Activated T-cell treated with anti-CD3 and anti-CD28 coated beads, Interleukin-2, amount 50 U/mL, for 1 hour (primary cell): ENCODE results near the gene EXOSC5.
"Not testable (repeated sequence)": the region's sequence is repeated elsewhere in the genome, so short reads cannot be mapped to it uniquely, and the experiment has no call there.

Experiments
- DNase-seq: peaks from one replicate; pipeline ENCODE4 v3.0.0-alpha.2; 2020

The EXOSC5 gene

DNA sequence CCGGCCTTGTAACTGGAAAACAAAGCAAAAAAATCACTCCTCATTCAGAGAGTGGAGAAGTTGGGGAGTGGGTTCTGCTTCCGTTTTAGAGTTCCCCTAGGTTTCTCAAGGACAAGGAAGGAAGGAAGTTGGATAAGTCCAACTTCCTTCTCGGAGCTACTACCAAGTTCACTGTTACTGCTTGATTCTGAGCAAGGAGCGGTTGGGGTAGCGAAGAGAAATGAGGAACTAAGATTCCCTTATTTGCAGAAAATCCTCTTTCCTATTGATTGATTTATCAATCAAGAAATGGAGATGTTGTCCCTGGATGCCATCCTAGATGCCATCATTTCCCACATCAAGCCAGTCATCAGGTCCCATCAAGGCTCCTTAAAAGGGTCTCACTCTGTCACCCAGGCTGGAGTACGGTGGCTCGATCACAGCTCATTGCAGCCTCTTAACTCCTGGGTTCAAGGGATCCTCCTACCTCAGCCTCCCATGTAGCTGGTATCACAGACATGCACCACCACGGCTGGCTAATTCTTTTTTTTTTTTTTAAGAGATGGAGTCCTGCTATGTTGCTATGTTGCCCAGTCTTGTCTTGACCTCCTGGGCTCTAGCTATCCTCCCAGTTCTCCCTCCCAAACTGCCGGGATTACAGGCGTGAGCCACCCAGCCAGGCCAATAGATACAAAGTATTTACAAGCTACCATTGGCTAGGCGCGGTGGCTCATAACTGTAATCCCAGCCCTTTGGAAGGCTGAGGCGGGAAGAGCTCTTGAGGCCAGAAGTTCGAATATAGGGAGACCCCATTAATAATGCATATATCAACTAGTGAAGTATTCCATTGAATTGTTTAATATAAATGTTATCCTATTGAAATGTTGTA, 32.4 kb downstream of the EXOSC5 start:
- no peak for DNase-seq

DNA sequence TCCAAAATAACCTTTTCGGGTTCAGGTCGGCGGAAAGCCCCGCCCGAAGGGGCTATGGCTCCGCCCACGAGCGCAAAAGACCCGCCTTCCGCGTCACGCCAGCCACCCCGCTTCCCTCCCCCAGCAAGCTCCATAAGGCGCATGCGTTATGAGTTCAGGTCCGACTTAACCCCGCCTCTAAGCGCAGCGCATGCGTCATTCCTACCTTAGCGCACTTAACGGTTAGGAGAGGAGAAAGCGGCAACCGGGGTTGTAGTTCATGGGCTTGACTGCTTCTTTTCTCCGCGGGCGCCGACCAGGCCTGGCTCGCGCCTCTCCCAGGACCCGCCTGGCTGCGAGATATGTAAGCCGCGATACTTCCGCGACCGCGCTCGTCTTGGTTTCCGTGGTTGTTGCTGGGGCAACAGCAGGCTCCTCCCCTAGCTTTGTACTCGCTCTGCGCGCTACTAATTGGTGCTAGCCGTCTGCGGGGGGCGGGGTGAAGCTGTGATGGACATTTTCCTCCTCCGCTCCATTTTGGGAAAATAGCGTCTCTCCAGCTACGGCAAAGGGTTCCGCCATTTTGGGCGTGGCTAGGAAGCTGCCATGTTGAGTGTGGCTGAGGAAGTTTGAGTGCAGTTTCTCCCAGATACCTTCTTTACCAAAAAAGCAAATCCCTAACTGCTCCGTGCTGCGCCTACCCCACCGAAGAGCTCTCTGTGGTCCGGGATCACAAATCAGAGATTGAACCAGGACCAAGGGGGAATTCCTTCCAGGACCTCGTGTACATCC, 33.2 kb downstream of the EXOSC5 start, which contains the start of gene B9D2:
Gene B9D2, minus strand, starts transcription at position 397 of the 771 bp plus-strand sequence. CDS start 630 bp downstream, outside the sequence.
- peak; percentile 97 for DNase-seq

DNA sequence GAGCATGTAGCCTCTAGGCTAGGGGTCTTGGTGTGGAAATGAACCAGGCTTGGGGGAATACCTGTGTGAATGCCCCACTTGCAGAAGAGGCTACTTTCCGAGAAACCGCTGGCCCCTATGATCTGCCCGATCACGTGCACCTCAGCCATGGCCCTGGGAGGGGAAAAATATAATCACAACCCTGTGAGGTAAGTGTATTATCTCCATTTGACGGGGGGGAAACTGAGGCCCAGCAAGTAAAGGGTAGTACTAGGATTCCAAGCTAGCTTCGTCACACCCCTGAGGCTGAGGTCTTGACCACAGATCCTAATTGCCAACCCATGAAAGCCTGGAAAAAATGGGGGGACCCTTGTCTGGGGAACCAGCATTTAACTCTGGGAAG, 33.8 kb downstream of the EXOSC5 start:
- no peak for DNase-seq

DNA sequence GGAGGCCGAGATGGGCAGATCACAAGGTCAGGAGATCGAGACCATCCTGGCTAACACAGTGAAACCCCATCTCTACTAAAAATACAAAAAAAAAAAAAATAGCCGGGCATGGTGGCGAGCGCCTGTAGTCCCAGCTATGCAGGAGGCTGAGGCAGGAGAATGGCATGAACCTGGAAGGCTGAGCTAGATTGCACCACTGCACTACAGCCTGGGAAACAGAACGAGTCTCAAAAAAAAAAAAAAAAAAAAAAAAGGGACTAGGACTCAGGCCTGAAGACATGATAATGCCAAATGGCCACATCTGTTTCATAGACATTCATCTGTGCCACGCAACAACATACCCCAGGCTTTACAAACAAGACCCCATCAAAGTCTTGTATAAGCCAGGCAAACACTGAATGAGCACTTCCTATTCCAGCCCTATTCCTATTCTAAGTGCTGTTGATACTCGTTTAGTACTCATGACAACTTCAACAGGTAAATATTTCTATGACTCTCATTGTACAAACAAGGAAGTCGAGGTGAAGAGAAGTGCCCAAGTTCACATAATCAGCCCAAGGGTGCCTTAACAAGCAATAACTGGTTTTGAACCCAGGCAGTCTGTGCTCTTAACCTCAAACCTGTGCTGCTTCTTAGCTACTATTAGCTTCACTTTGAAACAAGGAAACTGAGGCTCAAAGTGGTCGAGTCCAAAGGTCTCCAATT, 34.9 kb downstream of the EXOSC5 start:
- no peak for DNase-seq

DNA sequence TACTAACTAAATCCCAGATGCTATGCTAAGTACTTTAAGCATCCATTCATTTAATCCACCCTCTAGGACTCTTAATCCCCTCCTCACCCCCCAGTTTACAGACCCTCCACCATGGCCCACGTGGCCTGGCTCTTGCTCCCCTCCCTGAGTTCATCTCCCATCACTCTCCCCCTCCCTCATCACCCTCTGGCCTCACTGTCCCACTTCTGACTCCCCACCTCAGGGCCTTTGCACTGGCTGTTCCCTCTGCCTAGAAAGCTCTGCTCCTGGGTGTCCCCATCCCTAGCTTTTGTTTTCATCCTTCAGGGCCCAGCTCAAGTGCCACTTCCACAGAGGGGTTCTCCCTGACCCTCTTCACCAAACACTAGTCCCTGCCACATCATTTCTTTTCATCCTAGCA, 37.4 kb downstream of the EXOSC5 start:
- no peak for DNase-seq

DNA sequence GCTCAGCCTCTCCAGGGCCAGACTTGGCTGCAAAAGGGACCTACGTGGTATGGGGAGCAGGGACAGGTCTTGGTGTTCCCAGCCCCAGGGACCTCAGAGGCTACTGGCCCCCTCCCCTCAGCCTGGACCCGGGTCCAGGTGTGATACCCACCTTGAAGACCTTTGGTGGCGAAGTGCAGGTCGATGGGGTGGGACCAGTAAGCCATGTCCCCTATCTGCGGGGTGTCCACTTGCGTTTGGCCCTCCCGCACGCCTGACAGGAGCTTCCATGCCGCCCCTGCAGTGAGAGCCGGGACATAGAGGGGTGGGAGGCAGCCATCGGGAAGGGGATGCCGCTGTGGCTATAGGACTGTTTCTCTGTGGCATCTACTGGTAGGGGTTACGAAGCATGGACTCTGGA, 39.4 kb downstream of the EXOSC5 start:
- no peak for DNase-seq

DNA sequence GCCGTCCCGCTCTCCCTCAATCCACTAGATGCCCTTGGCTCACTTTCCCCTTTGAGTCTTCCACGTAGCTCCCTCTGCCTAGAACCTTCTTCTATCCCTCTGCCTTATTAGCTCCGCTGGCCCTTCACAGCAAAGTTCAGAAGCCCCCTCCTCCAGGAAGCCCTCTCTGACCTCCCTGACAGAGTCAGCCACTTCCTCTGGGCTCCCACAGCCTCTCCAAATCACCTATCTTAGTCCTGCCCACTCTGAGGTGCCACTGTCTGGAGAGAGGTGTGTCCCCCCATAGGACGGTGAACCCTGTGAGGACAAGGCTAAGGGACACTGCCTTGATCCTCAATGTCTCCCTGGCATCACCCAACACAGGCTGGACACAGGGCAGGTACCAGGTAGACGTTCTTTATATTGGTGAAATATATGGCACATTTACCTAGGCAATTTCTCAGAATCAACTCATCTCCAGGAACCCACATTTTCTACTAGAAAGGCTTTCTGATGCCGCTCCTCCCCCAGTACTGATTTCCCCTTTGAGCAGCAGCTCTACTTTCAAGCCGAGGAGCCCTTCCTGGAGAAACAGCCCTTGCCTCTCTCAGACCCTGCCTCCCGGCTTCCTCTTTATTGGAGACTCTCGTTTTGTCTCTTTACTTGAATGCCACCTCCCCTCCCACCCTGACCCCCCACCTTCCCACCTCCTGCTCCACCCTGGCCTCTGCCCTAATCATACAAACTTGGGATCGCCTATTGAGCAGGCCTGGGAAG, 40.0 kb downstream of the EXOSC5 start:
- DNase-seq, result no peak

DNA sequence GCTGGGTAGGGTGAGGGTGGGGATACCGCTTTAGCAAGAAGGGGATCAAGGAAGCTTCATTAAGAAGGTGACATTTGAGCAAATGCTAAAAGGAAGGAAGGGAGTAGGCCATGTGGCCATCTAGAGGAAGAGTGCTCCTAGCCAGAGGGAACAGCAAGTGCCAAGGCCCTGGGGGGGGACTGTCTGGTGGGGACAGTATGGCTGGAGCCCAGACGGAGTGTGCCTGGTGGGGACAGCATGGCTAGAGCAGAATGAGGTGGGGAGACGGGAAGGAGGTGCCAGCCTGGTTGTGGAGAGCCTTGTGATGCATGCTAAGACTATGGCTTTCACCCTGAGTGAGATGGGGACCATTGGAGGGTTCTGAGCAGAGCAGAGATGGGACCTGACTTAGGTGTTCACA, 41.4 kb downstream of the EXOSC5 start:
- no peak for DNase-seq

DNA sequence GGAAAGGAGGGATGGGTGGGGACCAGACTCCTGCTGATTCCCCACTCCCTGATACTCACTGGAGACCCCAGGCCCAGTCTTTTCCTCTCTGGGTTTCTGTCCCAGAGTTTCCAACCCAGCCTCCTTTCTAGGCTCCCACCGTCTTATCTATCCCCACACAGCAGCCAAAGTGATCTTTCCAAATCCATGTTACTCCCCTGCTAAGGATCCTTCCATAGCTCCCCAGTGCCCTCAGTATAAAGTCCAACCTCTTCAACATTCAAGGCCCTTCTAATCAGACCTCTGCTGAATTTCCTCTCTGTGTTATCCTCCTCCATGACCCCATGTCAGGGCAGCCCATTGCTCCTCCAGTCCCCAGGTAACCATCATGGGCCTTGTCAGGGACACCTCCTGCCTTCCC, 42.1 kb downstream of the EXOSC5 start:
- DNase-seq, result no peak

DNA sequence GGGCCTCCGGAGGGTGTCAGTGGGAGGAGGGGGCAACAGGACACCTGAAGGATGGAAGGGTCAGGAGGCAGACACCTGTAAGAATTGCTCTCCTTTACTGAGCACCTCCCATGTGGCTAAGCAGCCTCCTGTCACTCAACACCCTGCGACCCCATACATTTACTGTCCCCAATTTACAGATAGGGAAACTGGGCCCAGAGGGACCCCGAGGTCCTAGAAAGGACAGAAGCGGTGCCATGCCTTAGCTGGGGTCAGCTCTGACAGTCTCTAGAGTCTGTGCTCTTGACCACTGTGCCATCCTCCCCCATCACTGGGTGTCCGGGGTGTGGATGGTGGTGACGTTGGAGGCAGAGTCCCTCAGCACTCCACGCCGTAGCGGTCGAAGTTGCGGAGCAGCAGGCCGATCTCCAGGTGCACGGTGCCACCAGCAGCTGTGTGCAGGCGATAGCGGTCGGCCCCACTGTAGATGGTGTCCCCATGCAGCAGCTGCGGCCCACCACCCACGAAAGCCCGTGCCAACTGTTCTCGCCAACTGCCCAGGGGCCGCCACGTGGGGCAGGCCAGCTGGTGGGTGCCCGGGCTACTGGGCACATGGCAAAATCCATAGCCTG, 42.7 kb downstream of the EXOSC5 start:
- no peak for DNase-seq

DNA sequence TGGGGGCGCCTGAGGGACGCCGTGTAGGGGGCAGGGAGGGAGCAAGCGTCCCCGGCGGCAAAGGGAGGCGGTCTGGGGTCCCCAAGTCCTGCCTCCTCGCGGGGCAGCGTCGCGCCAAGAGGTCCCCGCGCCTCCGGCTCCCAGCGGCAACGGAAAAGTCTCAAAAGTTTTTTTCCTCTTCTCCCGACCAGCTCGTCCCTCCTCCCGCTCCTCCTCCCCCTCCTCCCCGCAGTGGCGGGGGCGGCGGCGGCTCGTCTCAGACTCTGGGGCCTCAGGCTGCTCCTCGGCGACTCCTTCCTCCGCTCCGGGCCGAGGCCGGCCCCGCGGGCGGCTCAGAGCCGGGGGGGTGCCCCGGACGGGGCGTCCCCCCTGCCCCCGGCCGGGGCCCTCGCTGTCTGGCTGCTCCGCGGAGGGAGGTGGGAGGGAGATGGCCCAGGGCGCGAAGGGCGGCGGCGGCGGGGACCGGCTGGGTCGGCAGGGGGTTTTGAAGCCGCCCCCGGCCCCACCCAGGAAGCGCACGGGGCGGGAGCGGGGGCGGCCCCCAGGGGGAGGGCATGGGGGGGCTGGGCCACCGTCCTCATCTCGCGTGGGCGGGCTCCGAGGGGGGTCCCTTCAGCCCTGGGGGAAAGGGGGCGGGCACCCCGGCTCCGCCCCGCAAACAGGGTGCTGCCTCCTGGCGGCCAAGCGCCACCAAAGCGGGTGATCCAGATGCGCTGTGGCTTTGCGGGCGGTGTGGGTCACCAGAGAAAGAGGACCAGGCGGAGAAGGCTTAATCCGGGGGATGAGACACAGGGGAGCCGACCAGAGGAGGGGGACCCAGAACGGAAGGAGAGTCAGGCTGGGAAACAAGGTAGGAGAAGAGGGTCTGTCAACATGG, 43.5 kb downstream of the EXOSC5 start, which contains the start of gene TGFB1:
Gene TGFB1, minus strand, starts transcription at position 457 of the 877 bp plus-strand sequence. CDS start 878 bp downstream, outside the sequence.
- peak; percentile 95 for DNase-seq

DNA sequence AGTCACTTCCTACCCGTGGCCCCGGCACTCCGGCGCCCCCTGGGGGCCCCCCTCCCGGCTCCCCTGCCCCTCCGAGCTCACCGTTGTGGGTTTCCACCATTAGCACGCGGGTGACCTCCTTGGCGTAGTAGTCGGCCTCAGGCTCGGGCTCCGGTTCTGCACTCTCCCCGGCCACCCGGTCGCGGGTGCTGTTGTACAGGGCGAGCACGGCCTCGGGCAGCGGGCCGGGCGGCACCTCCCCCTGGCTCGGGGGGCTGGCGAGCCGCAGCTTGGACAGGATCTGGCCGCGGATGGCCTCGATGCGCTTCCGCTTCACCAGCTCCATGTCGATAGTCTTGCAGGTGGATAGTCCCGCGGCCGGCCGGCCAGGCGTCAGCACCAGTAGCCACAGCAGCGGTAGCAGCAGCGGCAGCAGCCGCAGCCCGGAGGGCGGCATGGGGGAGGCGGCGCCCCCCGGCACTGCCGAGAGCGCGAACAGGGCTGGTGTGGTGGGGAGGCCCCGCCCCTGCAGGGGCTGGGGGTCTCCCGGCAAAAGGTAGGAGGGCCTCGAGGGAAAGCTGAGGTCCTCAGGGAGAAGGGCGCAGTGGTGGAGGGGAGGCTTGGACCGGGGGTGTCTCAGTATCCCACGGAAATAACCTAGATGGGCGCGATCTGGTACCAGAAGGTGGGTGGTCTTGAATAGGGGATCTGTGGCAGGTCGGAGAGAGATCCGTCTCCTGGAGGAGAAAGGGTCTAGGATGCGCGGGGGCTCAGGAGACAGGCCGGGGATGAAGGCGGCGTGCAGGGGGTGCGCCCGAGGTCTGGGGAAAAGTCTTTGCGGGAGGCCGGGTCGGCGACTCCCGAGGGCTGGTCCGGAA, 44.3 kb downstream of the EXOSC5 start:
- DNase-seq, result peak; percentile 83

DNA sequence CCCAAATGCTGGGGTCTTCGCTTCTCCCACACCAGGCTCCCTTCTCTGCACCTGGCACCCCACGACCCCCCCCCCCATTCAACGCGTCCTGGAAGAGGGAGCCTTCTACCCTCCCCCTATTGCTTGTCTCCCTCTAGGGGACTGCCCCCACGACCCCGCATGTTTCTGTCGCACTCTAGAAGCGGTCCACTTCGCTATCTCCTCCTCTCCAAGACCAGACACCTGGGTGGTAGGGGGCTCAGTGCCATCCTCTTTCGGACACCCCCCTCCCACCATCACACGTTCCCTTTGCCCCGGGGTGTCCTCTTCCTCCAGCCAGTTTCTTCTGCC, 44.9 kb downstream of the EXOSC5 start:
- no peak for DNase-seq

DNA sequence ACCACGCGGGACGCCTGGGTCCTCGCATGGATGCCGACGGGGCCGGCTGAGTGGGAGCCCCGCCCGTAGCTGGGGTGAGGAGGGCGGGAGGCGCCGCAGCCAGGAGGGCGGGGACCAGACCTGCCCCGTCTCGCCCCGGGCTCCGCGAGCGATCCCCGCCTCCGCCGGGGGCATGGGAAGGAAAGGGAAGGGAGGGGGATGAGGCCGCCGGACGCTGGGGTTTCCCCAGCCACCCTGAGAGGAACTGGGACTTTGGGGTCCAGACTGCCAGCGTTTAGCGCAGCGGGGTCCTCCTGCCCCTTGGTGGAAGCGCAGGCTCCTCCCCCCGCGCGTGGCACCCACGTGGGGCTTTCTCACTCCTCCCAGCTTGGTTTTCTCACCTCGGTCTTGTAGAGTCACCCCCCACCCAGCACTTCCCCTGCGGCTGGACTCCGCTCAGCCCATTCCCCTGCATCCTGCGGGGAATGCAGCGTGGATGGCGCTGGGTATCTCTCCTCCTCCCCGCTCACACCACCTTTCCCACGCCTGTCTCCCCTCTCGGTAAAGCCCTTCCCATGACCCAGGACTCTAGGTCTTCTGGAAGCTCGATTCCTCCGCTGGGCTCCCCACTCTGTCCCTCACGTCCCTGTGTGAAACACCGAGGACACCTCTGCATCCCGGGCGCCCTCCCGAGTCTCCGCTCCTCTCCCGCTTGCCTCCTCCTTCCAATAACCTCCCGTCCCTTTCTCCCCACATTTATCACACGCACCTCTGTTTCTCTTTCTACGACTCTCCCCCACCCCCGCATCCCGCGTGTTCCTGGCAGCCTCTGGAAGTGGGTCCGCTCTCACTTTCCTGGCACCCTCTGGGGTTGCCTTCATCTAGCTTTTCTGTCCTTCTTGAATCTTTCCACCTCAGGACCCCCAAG, 45.6 kb downstream of the EXOSC5 start:
- DNase-seq, result peak; percentile 87

DNA sequence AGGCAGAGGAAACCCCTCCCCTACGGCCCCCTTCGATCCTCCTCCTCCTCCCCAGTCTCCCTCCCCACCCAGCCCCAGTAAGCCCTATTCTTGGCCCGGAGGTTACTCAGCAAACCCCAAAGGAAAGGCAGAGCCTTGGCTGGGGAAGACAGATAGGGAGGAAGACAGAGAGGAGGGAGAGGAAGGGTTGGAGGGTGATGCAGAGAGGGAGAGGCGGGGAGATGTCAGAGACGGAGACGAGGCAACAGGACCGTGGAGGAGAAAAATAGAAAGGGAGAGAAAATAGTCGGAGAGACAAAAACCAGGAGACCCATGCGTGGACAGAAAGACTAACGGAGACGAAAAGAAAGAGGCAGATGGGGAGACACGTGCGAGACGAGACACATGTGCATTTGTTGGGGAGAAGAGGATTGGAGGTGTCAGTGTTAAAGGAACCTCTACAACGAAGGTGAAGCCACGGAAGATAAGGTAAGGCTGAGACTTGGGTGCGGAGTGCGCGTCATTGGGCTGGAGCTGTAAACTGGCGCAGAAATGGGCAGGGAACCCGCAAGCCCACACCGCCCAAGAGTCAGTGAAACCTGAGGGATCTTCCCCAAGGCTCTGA, 46.3 kb downstream of the EXOSC5 start:
- DNase-seq, result no peak

DNA sequence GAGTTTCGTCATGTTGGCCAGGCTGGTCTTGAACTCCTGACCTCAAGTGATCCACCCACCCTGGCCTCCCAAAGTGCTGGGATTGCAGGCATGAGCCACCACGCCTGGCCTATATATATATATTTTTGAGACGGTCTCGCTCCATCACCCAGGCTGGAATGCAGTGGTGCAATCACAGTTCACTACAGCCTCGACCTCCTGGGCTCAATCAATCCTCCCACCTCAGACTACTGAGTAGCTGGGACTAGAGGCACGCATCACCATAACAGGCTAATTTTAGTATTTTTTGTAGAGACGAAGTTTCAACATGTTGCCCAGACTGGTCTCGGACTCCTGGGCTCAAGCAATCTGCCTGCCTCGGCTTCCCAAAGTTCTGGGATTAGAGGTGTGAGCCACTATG, 50.2 kb downstream of the EXOSC5 start:
- DNase-seq, result not testable (repeated sequence)

DNA sequence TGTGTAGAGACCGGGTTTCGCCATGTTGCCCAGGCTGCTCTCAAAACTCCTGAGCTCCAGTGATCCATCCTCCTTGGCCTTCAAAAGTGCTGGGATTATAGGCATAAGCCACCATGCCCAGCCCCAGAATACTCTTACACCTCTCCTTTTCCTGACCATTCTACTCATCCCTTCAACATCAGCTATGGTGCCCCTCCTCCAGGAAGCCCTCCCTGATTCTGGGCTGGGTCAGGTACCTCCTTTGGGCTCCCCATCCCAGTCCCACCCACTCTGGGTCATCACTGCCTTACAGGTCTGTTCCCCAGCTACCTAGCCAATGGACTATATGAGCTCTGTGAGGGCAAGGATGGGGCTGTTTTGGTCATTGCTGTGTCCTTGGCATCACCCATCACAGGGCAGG, 53.0 kb downstream of the EXOSC5 start:
- no peak for DNase-seq

DNA sequence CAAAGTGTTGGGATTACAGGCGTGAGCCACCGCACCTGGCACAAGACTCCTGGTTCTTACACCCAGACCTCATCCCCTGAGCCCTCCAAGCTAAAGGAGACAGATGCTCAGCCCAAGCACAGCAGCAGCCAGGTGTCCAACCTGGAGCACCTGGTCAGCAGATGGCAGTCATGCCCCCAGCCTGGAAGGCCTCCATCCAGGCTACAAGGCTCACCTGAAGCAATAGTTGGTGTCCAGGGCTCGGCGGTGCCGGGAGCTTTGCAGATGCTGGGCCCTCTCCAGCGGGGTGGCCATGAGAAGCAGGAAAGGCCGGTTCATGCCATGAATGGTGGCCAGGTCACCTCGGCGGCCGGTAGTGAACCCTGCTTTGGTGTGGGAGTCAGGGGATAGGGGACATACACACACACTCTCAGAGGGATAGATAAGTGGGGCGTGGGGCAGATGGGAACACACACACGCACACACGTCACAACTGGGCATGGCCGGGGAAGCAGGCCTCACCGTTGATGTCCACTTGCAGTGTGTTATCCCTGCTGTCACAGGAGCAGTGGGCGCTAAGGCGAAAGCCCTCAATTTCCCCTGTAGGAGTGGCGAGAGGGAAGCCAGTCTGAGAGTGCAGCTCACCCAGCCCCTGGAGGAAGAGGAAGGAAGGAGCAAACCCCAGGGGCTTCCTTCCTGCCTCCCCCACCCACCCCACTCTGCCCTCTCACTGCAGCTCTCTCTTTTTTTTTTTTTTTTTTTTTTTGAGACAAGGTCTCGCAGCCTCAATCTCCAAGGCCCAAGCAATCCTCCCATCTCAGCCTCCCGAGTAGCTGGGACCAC, 55.3 kb downstream of the EXOSC5 start:
- no peak for DNase-seq
